HG02884 (cell line): ENCODE results near the gene SEZ6L2.
"Not testable (repeated sequence)": the region's sequence is repeated elsewhere in the genome, so short reads cannot be mapped to it uniquely, and the experiment has no call there.

Experiments used
- ATAC-seq: cut with Tn5 transposase; IDR thresholded peaks from one replicate; pipeline ENCODE4 v1.9.1; 2021; ENCODE audit warnings: mild to moderate bottlenecking, moderate library complexity; ENCODE audit not compliant: unreplicated experiment

Gene SEZ6L2

GRCh38 chr16:29899516-29900101 is at the start of gene SEZ6L2:
Gene SEZ6L2 (minus strand): TSS chr16:29899550. CDS start chr16:29899019, 531 bp downstream.
- no peak for ATAC-seq

- no peak for ATAC-seq
Measured at GRCh38 chr16:29947897-29948296, 48.5 kb upstream of the SEZ6L2 start.

GRCh38 chr16:29943846-29944799 is 44.8 kb upstream of the SEZ6L2 start:
- ATAC-seq: no peak

GRCh38 chr16:29940656-29941055 is 41.3 kb upstream of the SEZ6L2 start:
- ATAC-seq: no peak

GRCh38 chr16:29931750-29932149 is 32.4 kb upstream of the SEZ6L2 start:
- not testable (repeated sequence) for ATAC-seq

- no peak for ATAC-seq
Measured at GRCh38 chr16:29927070-29927905, 27.9 kb upstream of the SEZ6L2 start.

- ATAC-seq: no peak
Measured at GRCh38 chr16:29926711-29927052, 27.3 kb upstream of the SEZ6L2 start.

GRCh38 chr16:29925781-29926710 is 26.7 kb upstream of the SEZ6L2 start, which contains the start of gene KCTD13:
Gene KCTD13 (minus strand): TSS chr16:29926226. CDS start chr16:29926033, 193 bp downstream.
- peak; percentile 78 for ATAC-seq

GRCh38 chr16:29925105-29925756 is 25.9 kb upstream of the SEZ6L2 start:
- ATAC-seq: no peak

- no peak for ATAC-seq
Measured at GRCh38 chr16:29922986-29923501, 23.7 kb upstream of the SEZ6L2 start.

- no peak for ATAC-seq
Measured at GRCh38 chr16:29922326-29922725, 23.0 kb upstream of the SEZ6L2 start.

GRCh38 chr16:29921034-29921385 is 21.7 kb upstream of the SEZ6L2 start:
- ATAC-seq: no peak

GRCh38 chr16:29920288-29921033 is 21.1 kb upstream of the SEZ6L2 start:
- ATAC-seq: no peak

GRCh38 chr16:29916979-29917378 is 17.6 kb upstream of the SEZ6L2 start:
- no peak for ATAC-seq

- ATAC-seq: no peak
Measured at GRCh38 chr16:29915590-29916247, 16.4 kb upstream of the SEZ6L2 start.

- no peak for ATAC-seq
Measured at GRCh38 chr16:29913514-29913913, 14.2 kb upstream of the SEZ6L2 start.

- ATAC-seq: no peak
Measured at GRCh38 chr16:29912087-29912486, 12.7 kb upstream of the SEZ6L2 start.

GRCh38 chr16:29911676-29912010 is 12.3 kb upstream of the SEZ6L2 start:
- ATAC-seq: no peak
